Measurements from ENCODE around the gene SLC39A11.

GRCh38 chr17:72617557-72617956 lies 474.9 kb downstream of the SLC39A11 start:
- TF ChIP-seq ATF3 (IDR thresholded peaks at IDR 0.05) (no peak), CTCF (IDR thresholded peaks at IDR 0.05 in 2 of 3, conservative IDR thresholded peaks at IDR 0.05 in 1 of 3; ENCODE audit: borderline replicate concordance in 1 of 3, insufficient read depth in 1 of 3, low read depth in 2 of 3, low read length in 2 of 3) (no peak), EZH2 (IDR thresholded peaks at IDR 0.05) (no peak), CEBPB (IDR thresholded peaks at IDR 0.05; ENCODE audit: low read depth) (no peak), EZH2phosphoT487 (IDR thresholded peaks at IDR 0.05; ENCODE audit: borderline replicate concordance) (no peak), REST (IDR thresholded peaks at IDR 0.05; ENCODE audit: low read depth) (no peak), RAD21 (IDR thresholded peaks at IDR 0.05; ENCODE audit: low read depth) (no peak), POLR2AphosphoS5 (IDR thresholded peaks at IDR 0.05; ENCODE audit: low read depth, low read length) (no peak), ELF1 (IDR thresholded peaks at IDR 0.05; ENCODE audit: borderline replicate concordance, low read depth) (no peak), SP1 (IDR thresholded peaks at IDR 0.05; ENCODE audit: low read depth) (no peak), POLR2A (IDR thresholded peaks at IDR 0.05; ENCODE audit: borderline replicate concordance, extremely low read depth, insufficient read depth, insufficient read length) (no peak)
